Body of pancreas (tissue), 4 donors: ENCODE data around the gene FRMPD2.

Experiments
- POLR2A ChIP-seq, 3 donors: fragments of 450-650 bp; IDR thresholded peaks; one replicate each; pipeline ENCODE4 v1.6.1; 2016; ENCODE audit warnings: antibody characterized with exemption in 3 of 3, mild to moderate bottlenecking in 2 of 3
- TF ChIP-seq, protein P1 (sequence below), 7 experiments: fragments of 450-650 bp in 4 of 7; fragments of 200-600 bp in 3 of 7; sonication (generic) in 3 of 7; IDR thresholded peaks; one replicate each; pipeline ENCODE4 v1.5.1; 2016 to 2019; ENCODE audit warnings: antibody characterized with exemption in 7 of 7

DNA sequence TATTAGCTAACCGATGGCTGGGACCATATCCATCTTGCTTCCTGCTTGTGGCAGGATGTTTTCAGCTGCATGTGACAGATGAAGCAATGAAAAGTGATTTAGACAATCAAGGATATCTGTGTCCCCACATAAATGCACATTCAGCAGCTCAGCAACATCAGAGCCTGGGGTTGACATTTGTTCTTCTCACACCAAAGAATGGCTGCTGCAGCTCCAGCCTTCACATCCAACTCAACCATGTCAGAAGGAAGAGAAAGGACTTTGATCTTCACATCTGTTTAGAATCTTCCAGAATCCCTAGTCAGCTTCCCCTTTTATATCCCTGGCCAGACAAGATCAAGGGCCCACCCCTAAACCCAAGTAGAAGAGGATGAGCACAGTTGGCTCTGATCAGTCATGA is 11.9 kb upstream of the FRMPD2 start:
- TF ChIP-seq, protein P1, sequence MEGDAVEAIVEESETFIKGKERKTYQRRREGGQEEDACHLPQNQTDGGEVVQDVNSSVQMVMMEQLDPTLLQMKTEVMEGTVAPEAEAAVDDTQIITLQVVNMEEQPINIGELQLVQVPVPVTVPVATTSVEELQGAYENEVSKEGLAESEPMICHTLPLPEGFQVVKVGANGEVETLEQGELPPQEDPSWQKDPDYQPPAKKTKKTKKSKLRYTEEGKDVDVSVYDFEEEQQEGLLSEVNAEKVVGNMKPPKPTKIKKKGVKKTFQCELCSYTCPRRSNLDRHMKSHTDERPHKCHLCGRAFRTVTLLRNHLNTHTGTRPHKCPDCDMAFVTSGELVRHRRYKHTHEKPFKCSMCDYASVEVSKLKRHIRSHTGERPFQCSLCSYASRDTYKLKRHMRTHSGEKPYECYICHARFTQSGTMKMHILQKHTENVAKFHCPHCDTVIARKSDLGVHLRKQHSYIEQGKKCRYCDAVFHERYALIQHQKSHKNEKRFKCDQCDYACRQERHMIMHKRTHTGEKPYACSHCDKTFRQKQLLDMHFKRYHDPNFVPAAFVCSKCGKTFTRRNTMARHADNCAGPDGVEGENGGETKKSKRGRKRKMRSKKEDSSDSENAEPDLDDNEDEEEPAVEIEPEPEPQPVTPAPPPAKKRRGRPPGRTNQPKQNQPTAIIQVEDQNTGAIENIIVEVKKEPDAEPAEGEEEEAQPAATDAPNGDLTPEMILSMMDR (IDR thresholded peaks at IDR 0.05) = no peak
- TF ChIP-seq POLR2A (IDR thresholded peaks at IDR 0.05) = no peak
